ENCODE data around the gene THAP2. TPM values are rescaled to one million over a fixed set of nuclear protein-coding genes. Genes with fewer than 3 reads are reported as not detected.

The THAP2 gene
- total RNA-seq, 1 experiment from 2014 or later: 7.7 TPM

- Histone ChIP-seq H3K27me3 (replicated peaks; ENCODE audit: insufficient read depth, low read depth, low read length, poor library complexity) (no peaks in the 10 kb centered on the region), H3K36me3 (ENCODE audit: insufficient read depth, low read length, poor library complexity, severe bottlenecking) (peaks cover 13% of the 10 kb centered on the region), H3K27ac (ENCODE audit: low read depth, low read length, poor library complexity, severe bottlenecking) (no peak overlapping the region), H3K9me3 (ENCODE audit: low read depth, low read length, poor library complexity, severe bottlenecking) (no peaks in the 10 kb centered on the region), H3K4me3 (ENCODE audit: low read depth, low read length, poor library complexity, severe bottlenecking) (no peak overlapping the region), H3K4me1 (ENCODE audit: insufficient read depth, low read length, poor library complexity, severe bottlenecking) (no peaks in the 10 kb centered on the region)
- POLR2A ChIA-PET (ENCODE audit: low non-redundant PET): no interaction called here
- TF ChIP-seq EZH2 (IDR thresholded peaks at IDR 0.05; ENCODE audit: borderline replicate concordance, low read depth, low read length, poor library complexity, severe bottlenecking) (no peak), CTCF (conservative IDR thresholded peaks at IDR 0.05; ENCODE audit: low read depth, low read length) (no peak)
- intact Hi-C loops (cut with micrococcal nuclease; ENCODE audit: unreplicated experiment): no loop called here
- no TSS peak for BruUV-seq (replicated peaks)
- no peak for DNase-seq (ENCODE audit: low spot score)
- CTCF ChIA-PET: no interaction called here
Observed at GRCh38 chr12:71704920-71705319, 40.8 kb downstream of the THAP2 start.

- Histone ChIP-seq H3K4me1 (ENCODE audit: insufficient read depth, low read length, poor library complexity, severe bottlenecking) (no peaks in the 10 kb centered on the region), H3K9me3 (ENCODE audit: low read depth, low read length, poor library complexity, severe bottlenecking) (peaks cover 3% of the 10 kb centered on the region), H3K27ac (ENCODE audit: low read depth, low read length, poor library complexity, severe bottlenecking) (no peak overlapping the region), H3K27me3 (replicated peaks; ENCODE audit: insufficient read depth, low read depth, low read length, poor library complexity) (no peaks in the 10 kb centered on the region), H3K36me3 (ENCODE audit: insufficient read depth, low read length, poor library complexity, severe bottlenecking) (no peaks in the 10 kb centered on the region), H3K4me3 (ENCODE audit: low read depth, low read length, poor library complexity, severe bottlenecking) (no peak overlapping the region)
- DNase-seq (ENCODE audit: low spot score): no peak
- BruUV-seq (replicated peaks): no TSS peak
- ChIA-PET POLR2A (ENCODE audit: low non-redundant PET) (no interaction called here), CTCF (no interaction called here)
- intact Hi-C loops (cut with micrococcal nuclease; ENCODE audit: unreplicated experiment): no loop called here
- TF ChIP-seq CTCF (conservative IDR thresholded peaks at IDR 0.05; ENCODE audit: low read depth, low read length) (no peak), EZH2 (IDR thresholded peaks at IDR 0.05; ENCODE audit: borderline replicate concordance, low read depth, low read length, poor library complexity, severe bottlenecking) (no peak)
Observed at GRCh38 chr12:71708658-71709057, 44.6 kb downstream of the THAP2 start.

GRCh38 chr12:71710276-71711125 is 46.4 kb downstream of the THAP2 start:
- no peak overlapping the region for H3K27ac ChIP-seq (ENCODE audit: low read depth, low read length, poor library complexity, severe bottlenecking)
- intact Hi-C loops (cut with micrococcal nuclease; ENCODE audit: unreplicated experiment): no loop called here

More at GRCh38 chr12:71710276-71711125, 46.4 kb downstream of the THAP2 start:
- Histone ChIP-seq H3K9me3 (ENCODE audit: low read depth, low read length, poor library complexity, severe bottlenecking) (peaks cover 3% of the 10 kb centered on the region), H3K27me3 (replicated peaks; ENCODE audit: insufficient read depth, low read depth, low read length, poor library complexity) (no peaks in the 10 kb centered on the region), H3K4me1 (ENCODE audit: insufficient read depth, low read length, poor library complexity, severe bottlenecking) (no peaks in the 10 kb centered on the region), H3K36me3 (ENCODE audit: insufficient read depth, low read length, poor library complexity, severe bottlenecking) (no peaks in the 10 kb centered on the region), H3K4me3 (ENCODE audit: low read depth, low read length, poor library complexity, severe bottlenecking) (no peak overlapping the region)
- POLR2A ChIA-PET (ENCODE audit: low non-redundant PET): no interaction called here
- CTCF ChIA-PET: no interaction called here
- BruUV-seq (replicated peaks): no TSS peak
- TF ChIP-seq CTCF (conservative IDR thresholded peaks at IDR 0.05; ENCODE audit: low read depth, low read length): no peak
- peak; percentile 17 for DNase-seq (ENCODE audit: low spot score)

Data from A673 (cell line).